Fibroblast of lung (primary cell): ENCODE measurements around the gene S100A12.

Experiments
- EZH2 ChIP-seq: IDR thresholded peaks from 2 replicates; pipeline ENCODE4 v1.5.1; 2012; ENCODE audit warnings: low read length, control low read depth, mild to moderate bottlenecking; ENCODE audit errors: missing control alignments
- TF ChIP-seq, protein P1 (sequence below), 2 donors: IDR thresholded peaks in 1 of 2; conservative IDR thresholded peaks in 1 of 2; 1 replicate in 1 of 2; 2 replicates in 1 of 2; pipeline ENCODE4 v1.5.1; 2011 to 2012; ENCODE audit warnings: low read length in 2 of 2, control low read depth in 1 of 2, inconsistent platforms in 1 of 2, low read depth in 1 of 2, mild to moderate bottlenecking in 1 of 2

DNA sequence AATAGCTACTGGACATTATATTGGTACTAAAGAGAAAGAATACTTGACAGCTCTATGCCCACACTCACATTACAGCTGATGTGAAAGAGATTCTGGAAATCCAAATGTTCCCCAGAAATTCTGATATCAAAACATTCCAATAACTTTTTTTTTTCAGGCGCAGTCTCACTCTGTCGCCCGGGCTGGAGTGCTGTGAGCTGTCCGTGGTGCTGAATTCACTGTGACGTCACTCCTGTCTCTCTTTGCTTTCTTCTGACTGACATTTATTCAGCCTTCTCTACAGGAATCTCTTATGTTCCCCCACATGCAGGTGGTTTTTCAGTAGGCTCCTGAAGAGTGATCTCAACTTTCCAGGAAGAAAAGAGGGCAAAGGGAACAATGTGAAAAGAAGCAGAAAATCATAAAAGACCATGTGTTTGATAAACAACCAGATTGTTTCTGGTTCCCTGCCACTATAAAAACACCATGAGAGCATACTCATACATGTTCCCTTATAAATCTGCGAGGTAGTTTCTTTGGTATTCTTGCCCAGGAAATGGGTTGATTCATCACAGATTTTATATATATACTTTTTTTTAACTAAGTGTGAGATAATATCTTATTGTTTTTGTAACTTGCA is 47.1 kb upstream of the S100A12 start:
- TF ChIP-seq, protein P1, sequence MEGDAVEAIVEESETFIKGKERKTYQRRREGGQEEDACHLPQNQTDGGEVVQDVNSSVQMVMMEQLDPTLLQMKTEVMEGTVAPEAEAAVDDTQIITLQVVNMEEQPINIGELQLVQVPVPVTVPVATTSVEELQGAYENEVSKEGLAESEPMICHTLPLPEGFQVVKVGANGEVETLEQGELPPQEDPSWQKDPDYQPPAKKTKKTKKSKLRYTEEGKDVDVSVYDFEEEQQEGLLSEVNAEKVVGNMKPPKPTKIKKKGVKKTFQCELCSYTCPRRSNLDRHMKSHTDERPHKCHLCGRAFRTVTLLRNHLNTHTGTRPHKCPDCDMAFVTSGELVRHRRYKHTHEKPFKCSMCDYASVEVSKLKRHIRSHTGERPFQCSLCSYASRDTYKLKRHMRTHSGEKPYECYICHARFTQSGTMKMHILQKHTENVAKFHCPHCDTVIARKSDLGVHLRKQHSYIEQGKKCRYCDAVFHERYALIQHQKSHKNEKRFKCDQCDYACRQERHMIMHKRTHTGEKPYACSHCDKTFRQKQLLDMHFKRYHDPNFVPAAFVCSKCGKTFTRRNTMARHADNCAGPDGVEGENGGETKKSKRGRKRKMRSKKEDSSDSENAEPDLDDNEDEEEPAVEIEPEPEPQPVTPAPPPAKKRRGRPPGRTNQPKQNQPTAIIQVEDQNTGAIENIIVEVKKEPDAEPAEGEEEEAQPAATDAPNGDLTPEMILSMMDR (conservative IDR thresholded peaks at IDR 0.05 in 1 of 2, IDR thresholded peaks at IDR 0.05 in 1 of 2; ENCODE audit: low read depth in 1 of 2, low read length in 2 of 2): no peak
- no peak for TF ChIP-seq EZH2
